A673 (cell line): ENCODE measurements around the gene GAST.
"Not testable (repeated sequence)": the region's sequence is repeated elsewhere in the genome, so short reads cannot be mapped to it uniquely, and the experiment has no call there.

Experiments
- CTCF ChIP-seq: fragments of 300-800, 200-600 bp; sonication (generic); conservative IDR thresholded peaks from 2 replicates; pipeline ENCODE4 v1.5.1; 2017; ENCODE audit warnings: low read depth, mild to moderate bottlenecking, antibody characterized with exemption, low read length, moderate library complexity, mixed read lengths
- EZH2 ChIP-seq: fragments of 200-600 bp; sonication (generic); IDR thresholded peaks from 2 replicates; pipeline ENCODE4 v1.6.1; 2017; ENCODE audit warnings: borderline replicate concordance, low read depth, mild to moderate bottlenecking, mixed read lengths, antibody characterized with exemption, low read length; ENCODE audit not compliant: poor library complexity, severe bottlenecking

GRCh38 chr17:41685753-41686152 lies 26.4 kb upstream of the GAST start:
- TF ChIP-seq CTCF, EZH2: not testable (repeated sequence)
